OCI-LY3 (cell line): Measurements from ENCODE around the gene RNF115.

Experiments
- H2AFZ ChIP-seq: fragments of 200-600, 300-600 bp; shearing (Covaris generic); 2 replicates; pipeline ENCODE4 v1.6.0; 2014; ENCODE audit warnings: antibody characterized with exemption, low read depth, low read length
- H3K27ac ChIP-seq: fragments of 200-600, 300-600 bp; sonication (generic); 2 replicates; pipeline ENCODE4 v1.5.1; 2014; ENCODE audit warnings: mild to moderate bottlenecking, low read length, moderate library complexity, mixed read lengths
- H3K27me3 ChIP-seq: fragments of 200-600, 300-600 bp; sonication (generic); 2 replicates; pipeline ENCODE4 v1.6.1; 2014; ENCODE audit warnings: low read depth, low read length, mixed read lengths
- H3K36me3 ChIP-seq: fragments of 200-600, 300-600 bp; sonication (generic); replicated peaks from 2 replicates; pipeline ENCODE3; 2014; ENCODE audit warnings: low read depth, low read length, mixed read lengths
- H3K4me1 ChIP-seq: fragments of 300-600, 200-600 bp; sonication (generic); 2 replicates; pipeline ENCODE4 v1.6.1; 2014; ENCODE audit warnings: low read length, mixed read lengths
- H3K4me2 ChIP-seq: fragments of 200-600, 300-600 bp; sonication (generic); 2 replicates; pipeline ENCODE4 v1.6.1; 2014; ENCODE audit warnings: low read length, mixed read lengths
- H3K4me3 ChIP-seq: fragments of 300-600, 200-600 bp; sonication (generic); 2 replicates; pipeline ENCODE4 v1.5.1; 2014; ENCODE audit warnings: antibody characterized with exemption, mild to moderate bottlenecking, low read length, moderate library complexity
- H3K79me2 ChIP-seq: fragments of 300-600, 200-600 bp; shearing (Covaris generic); 2 replicates; pipeline ENCODE4 v1.6.1; 2014; ENCODE audit warnings: mild to moderate bottlenecking, low read length, mixed read lengths
- H3K9ac ChIP-seq: fragments of 300-600, 200-600 bp; shearing (Covaris generic); 2 replicates; pipeline ENCODE4 v1.6.0; 2014; ENCODE audit warnings: mild to moderate bottlenecking, low read length, moderate library complexity
- H3K9me3 ChIP-seq: fragments of 200-600, 300-600 bp; shearing (Covaris generic); 2 replicates; pipeline ENCODE4 v1.6.1; 2014; ENCODE audit warnings: low read length, mixed read lengths; ENCODE audit not compliant: insufficient read depth
- H4K20me1 ChIP-seq: fragments of 200-600, 300-600 bp; sonication (generic); 2 replicates; pipeline ENCODE4 v1.6.1; 2016; ENCODE audit warnings: low read length, mixed read lengths; ENCODE audit not compliant: insufficient read depth
- EZH2phosphoT487 ChIP-seq: fragments of 200-600 bp; shearing (Covaris generic); IDR thresholded peaks from 2 replicates; pipeline ENCODE4 v1.6.1; 2018; ENCODE audit warnings: antibody characterized with exemption, mixed run types, low read depth
- TF ChIP-seq, protein P1 (sequence below): fragments of 200-600, 300-600 bp; sonication (generic); IDR thresholded peaks from 2 replicates; pipeline ENCODE4 v1.5.1; 2014; ENCODE audit warnings: antibody characterized with exemption, low read length, low read depth

RNF115 gene

GRCh38 chr1:145788580-145788979 is 35.3 kb downstream of the RNF115 start:
- Histone ChIP-seq H2AFZ (no peak overlapping the region), H3K9me3 (no peaks in the 10 kb centered on the region), H3K4me1 (peaks cover 14% of the 10 kb centered on the region), H3K36me3 (peaks cover 16% of the 10 kb centered on the region), H4K20me1 (peaks cover 15% of the 10 kb centered on the region; the same call in 1 of the 2 replicates), H3K4me2 (no peak overlapping the region), H3K27me3 (no peaks in the 10 kb centered on the region), H3K9ac (no peak overlapping the region), H3K4me3 (no peak overlapping the region), H3K27ac (no peak overlapping the region), H3K79me2 (peaks cover 23% of the 10 kb centered on the region)
- TF ChIP-seq, protein P1, sequence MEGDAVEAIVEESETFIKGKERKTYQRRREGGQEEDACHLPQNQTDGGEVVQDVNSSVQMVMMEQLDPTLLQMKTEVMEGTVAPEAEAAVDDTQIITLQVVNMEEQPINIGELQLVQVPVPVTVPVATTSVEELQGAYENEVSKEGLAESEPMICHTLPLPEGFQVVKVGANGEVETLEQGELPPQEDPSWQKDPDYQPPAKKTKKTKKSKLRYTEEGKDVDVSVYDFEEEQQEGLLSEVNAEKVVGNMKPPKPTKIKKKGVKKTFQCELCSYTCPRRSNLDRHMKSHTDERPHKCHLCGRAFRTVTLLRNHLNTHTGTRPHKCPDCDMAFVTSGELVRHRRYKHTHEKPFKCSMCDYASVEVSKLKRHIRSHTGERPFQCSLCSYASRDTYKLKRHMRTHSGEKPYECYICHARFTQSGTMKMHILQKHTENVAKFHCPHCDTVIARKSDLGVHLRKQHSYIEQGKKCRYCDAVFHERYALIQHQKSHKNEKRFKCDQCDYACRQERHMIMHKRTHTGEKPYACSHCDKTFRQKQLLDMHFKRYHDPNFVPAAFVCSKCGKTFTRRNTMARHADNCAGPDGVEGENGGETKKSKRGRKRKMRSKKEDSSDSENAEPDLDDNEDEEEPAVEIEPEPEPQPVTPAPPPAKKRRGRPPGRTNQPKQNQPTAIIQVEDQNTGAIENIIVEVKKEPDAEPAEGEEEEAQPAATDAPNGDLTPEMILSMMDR = no peak
- TF ChIP-seq EZH2phosphoT487 = no peak

GRCh38 chr1:145786271-145786670 is 37.6 kb downstream of the RNF115 start:
- no peak overlapping the region for H2AFZ ChIP-seq
- H3K36me3 ChIP-seq = peaks cover 21% of the 10 kb centered on the region
- 0 out of 2 replicates have a peak, but pooled peaks cover 4% of the 10 kb centered on the region for H4K20me1 ChIP-seq
- H3K27me3 ChIP-seq = no peaks in the 10 kb centered on the region
- H3K4me3 ChIP-seq = no peak overlapping the region
- H3K9ac ChIP-seq = no peak overlapping the region
- H3K9me3 ChIP-seq = no peaks in the 10 kb centered on the region
- no peak for TF ChIP-seq EZH2phosphoT487
- TF ChIP-seq, protein P1 = no peak
- H3K4me1 ChIP-seq = no peaks in the 10 kb centered on the region
- H3K27ac ChIP-seq = no peak overlapping the region
- H3K4me2 ChIP-seq = no peak overlapping the region
- peaks cover 6% of the 10 kb centered on the region for H3K79me2 ChIP-seq

GRCh38 chr1:145785547-145785946 is 38.3 kb downstream of the RNF115 start:
- Histone ChIP-seq H3K27ac (no peak overlapping the region), H3K36me3 (peaks cover 21% of the 10 kb centered on the region)

DNA sequence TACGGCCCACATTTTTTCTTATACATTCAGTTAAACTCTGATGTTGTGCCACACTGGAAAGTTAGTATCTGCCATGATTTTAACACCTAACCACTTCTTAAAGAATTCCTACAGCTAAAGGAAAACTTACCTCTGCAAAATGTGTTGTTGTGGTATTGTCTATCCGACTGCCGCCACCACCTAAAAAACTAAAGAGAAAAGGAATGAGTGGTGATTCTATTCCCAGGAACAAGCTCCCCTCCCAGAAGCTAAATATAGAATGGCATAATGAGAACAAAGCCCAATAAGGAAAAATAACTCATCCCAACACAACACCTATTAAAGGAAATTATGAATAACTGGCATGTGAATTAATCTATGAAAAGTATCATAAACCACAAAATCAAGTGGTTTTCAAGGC is 39.5 kb downstream of the RNF115 start:
- peaks cover 21% of the 10 kb centered on the region for H3K36me3 ChIP-seq
- H2AFZ ChIP-seq = no peak overlapping the region
- TF ChIP-seq EZH2phosphoT487 = no peak
- TF ChIP-seq, protein P1 = no peak
- H3K4me3 ChIP-seq = no peak overlapping the region
- 0 out of 2 replicates have a peak, but pooled peaks cover 4% of the 10 kb centered on the region for H4K20me1 ChIP-seq
- no peak overlapping the region for H3K27ac ChIP-seq
- no peak overlapping the region for H3K4me2 ChIP-seq
- H3K9me3 ChIP-seq = no peaks in the 10 kb centered on the region
- H3K4me1 ChIP-seq = no peaks in the 10 kb centered on the region
- H3K79me2 ChIP-seq = no peaks in the 10 kb centered on the region
- no peaks in the 10 kb centered on the region for H3K27me3 ChIP-seq
- no peak overlapping the region for H3K9ac ChIP-seq

More at GRCh38 chr1:145785547-145785946, 38.3 kb downstream of the RNF115 start:
- Histone ChIP-seq H2AFZ (no peak overlapping the region), H3K4me2 (no peak overlapping the region), H3K79me2 (peaks cover under 1% of the 10 kb centered on the region; the same call in 1 of the 2 replicates), H3K27me3 (no peaks in the 10 kb centered on the region), H3K4me1 (no peaks in the 10 kb centered on the region), H4K20me1 (0 out of 2 replicates have a peak, but pooled peaks cover 4% of the 10 kb centered on the region), H3K9ac (no peak overlapping the region), H3K4me3 (no peak overlapping the region), H3K9me3 (no peaks in the 10 kb centered on the region)
- no peak for TF ChIP-seq EZH2phosphoT487
- TF ChIP-seq, protein P1 = no peak
